ENCODE measurements around the gene CFAP126. TPM values are rescaled to one million over a fixed set of nuclear protein-coding genes. Genes with fewer than 3 reads are reported as not detected.

CFAP126 gene
- total and polyA plus RNA-seq, 2 of the 8 experiments (the other 6 are each of a cell fraction or from before 2014, with no cell fraction given) = not detected

- Histone ChIP-seq H3K56ac (replicated peaks; ENCODE audit: insufficient read length, low read depth, low read length) (no peak overlapping the region), H3K14ac (ENCODE audit: insufficient read length) (no peak overlapping the region), H2BK12ac (ENCODE audit: low read depth, low read length) (no peak overlapping the region), H3K4me1 (replicated peaks in 1 of 4; ENCODE audit: control insufficient read depth in 3 of 4, insufficient read depth in 4 of 4, low read length in 3 of 4) (no peaks in the 10 kb centered on the region), H4K20me1 (replicated peaks in 1 of 2; ENCODE audit: control insufficient read depth in 1 of 2, insufficient read depth in 2 of 2, low read length in 2 of 2) (no peaks in the 10 kb centered on the region), H3K4me3 (ENCODE audit: extremely low read depth in 1 of 4, insufficient read depth in 2 of 4, low read depth in 3 of 4, low read length in 4 of 4) (no peak overlapping the region), H2BK15ac (ENCODE audit: low read length) (no peak overlapping the region), H3K79me1 (ENCODE audit: low read depth, low read length) (no peaks in the 10 kb centered on the region), H3K23ac (ENCODE audit: insufficient read length) (no peak overlapping the region), H4K8ac (ENCODE audit: extremely low read depth, insufficient read depth, low read length) (no peak overlapping the region), H2AK5ac (ENCODE audit: low read depth, low read length) (no peak overlapping the region), H2AFZ (ENCODE audit: low read length) (no peak overlapping the region), H3K36me3 (ENCODE audit: control insufficient read depth in 2 of 4, insufficient read depth in 4 of 4, low read length in 3 of 4) (peaks cover 0 to 3% (median 0%) of the 10 kb centered on the region in 4 experiments; a peak in 4 of 8 replicates), H3K27me3 (replicated peaks in 1 of 4; ENCODE audit: control insufficient read depth in 3 of 4, extremely low read depth in 1 of 4, insufficient read depth in 3 of 4, low read length in 3 of 4) (no peaks in the 10 kb centered on the region), H3K4me2 (ENCODE audit: insufficient read depth in 1 of 2, low read depth in 2 of 2, low read length in 2 of 2) (no peak overlapping the region), H3K9me3 (ENCODE audit: insufficient read depth in 2 of 2, low read depth in 1 of 2, low read length in 1 of 2) (no peaks in the 10 kb centered on the region), H3K79me2 (ENCODE audit: control insufficient read depth in 1 of 2, insufficient read depth in 2 of 2, low read length in 2 of 2) (no peaks in the 10 kb centered on the region), H2BK20ac (ENCODE audit: low read length) (no peak overlapping the region), H3K18ac (ENCODE audit: extremely low read depth, low read length) (no peak overlapping the region), H3K9ac (replicated peaks in 1 of 4; ENCODE audit: extremely low read depth in 1 of 4, low read depth in 3 of 4, low read length in 3 of 4) (no peak overlapping the region), H4K91ac (replicated peaks; ENCODE audit: insufficient read length, low read length) (no peak overlapping the region), H2BK120ac (replicated peaks; ENCODE audit: low read depth, low read length) (no peak overlapping the region), H2BK5ac (ENCODE audit: low read depth, low read length) (no peak overlapping the region), H3K27ac (ENCODE audit: low read depth, low read length) (no peak overlapping the region), H3K23me2 (ENCODE audit: low read depth, low read length) (no peaks in the 10 kb centered on the region), H4K5ac (ENCODE audit: insufficient read length, low read depth, low read length) (no peak overlapping the region), H3K4ac (replicated peaks; ENCODE audit: insufficient read length, low read depth, low read length) (no peak overlapping the region)
- POLR2A ChIA-PET (ENCODE audit: partially characterized antibody) = no interaction called here
- FAIRE-seq (no peak), DNase-seq (ENCODE audit: low read depth in 1 of 2, low spot score in 2 of 2) (no peak)
- 84% methylated on average over 1 of the region's 1 CpG; no CpG with 5 or more reads in 1 of the 2 experiments for WGBS, 2 experiments (ENCODE audit: extremely low coverage in 1 of 2, insufficient coverage in 1 of 2, insufficient read length in 1 of 2, insufficient replicate concordance in 2 of 2, low coverage in 1 of 2, low lambda C conversion rate in 2 of 2, missing lambda C conversion rate in 1 of 2)
- TF ChIP-seq CTBP2 (IDR thresholded peaks at IDR 0.05; ENCODE audit: borderline replicate concordance, insufficient read depth, insufficient read length, low read length) (no peak), ASH2L (IDR thresholded peaks at IDR 0.05; ENCODE audit: low read length) (no peak), KDM5A (IDR thresholded peaks at IDR 0.05; ENCODE audit: low read length) (no peak), HDAC2 (IDR thresholded peaks at IDR 0.05; ENCODE audit: borderline replicate concordance in 1 of 2, low read depth in 2 of 2, low read length in 2 of 2) (no peak), ZNF274 (IDR thresholded peaks at IDR 0.05; ENCODE audit: borderline replicate concordance, extremely low read depth, low read length) (no peak)
- CTCF ChIA-PET (ENCODE audit: partially characterized antibody) = interaction anchor here (1.0 to 1.2 kb wide), 2 partner anchors 28 to 32 kb away, joined by 3 read pairs; no protein-coding TSS in a partner anchor
These were observed 17.0 kb downstream of the CFAP126 start for GRCh38 chr1:161350671-161351070.

Measured in H1 (cell line).